H9 (cell line): Measurements from ENCODE around the gene SFI1. TPM values are rescaled to one million over a fixed set of nuclear protein-coding genes. Genes with fewer than 3 reads are reported as not detected.
A peak's percentile ranks its signal among the peaks of the same experiment; 100 is the strongest.

ENCODE experiments used
- DNase-seq: peaks from one replicate; pipeline ENCODE4 v3.0.0-alpha.2; 2017
- H2AFZ ChIP-seq: one replicate; pipeline ENCODE4 v1.6.1; 2013; ENCODE audit warnings: mild to moderate bottlenecking, low read length, control low read depth, moderate library complexity
- H2AK5ac ChIP-seq: 2 replicates; pipeline ENCODE4 v1.6.1; 2013; ENCODE audit warnings: low read length, control low read depth, mixed read lengths; ENCODE audit not compliant: insufficient read length
- H2BK120ac ChIP-seq: one replicate; pipeline ENCODE4 v1.6.1; 2013; ENCODE audit warnings: low read depth, mild to moderate bottlenecking, low read length, control low read depth, inconsistent platforms; ENCODE audit not compliant: poor library complexity, severe bottlenecking
- H2BK12ac ChIP-seq: 2 replicates; pipeline ENCODE4 v1.6.1; 2013; ENCODE audit warnings: low read length, control low read depth, mixed read lengths, low read depth; ENCODE audit not compliant: insufficient read length
- H2BK15ac ChIP-seq: 2 replicates; pipeline ENCODE4 v1.6.1; 2013; ENCODE audit warnings: low read depth, low read length, control low read depth
- H2BK20ac ChIP-seq: one replicate; pipeline ENCODE4 v1.6.1; 2013; ENCODE audit warnings: low read depth, mild to moderate bottlenecking, low read length, control low read depth, inconsistent platforms; ENCODE audit not compliant: poor library complexity, severe bottlenecking
- H2BK5ac ChIP-seq: 2 replicates; pipeline ENCODE4 v1.6.1; 2013; ENCODE audit warnings: low read length, control low read depth, mixed read lengths; ENCODE audit not compliant: insufficient read length
- H3K14ac ChIP-seq: 2 replicates; pipeline ENCODE4 v1.6.1; 2013; ENCODE audit warnings: low read length, control low read depth; ENCODE audit not compliant: insufficient read depth
- H3K18ac ChIP-seq: 2 replicates; pipeline ENCODE4 v1.6.1; 2013; ENCODE audit warnings: low read depth, mild to moderate bottlenecking, mixed read lengths, low read length, control low read depth; ENCODE audit not compliant: insufficient read length
- H3K23ac ChIP-seq: 2 replicates; pipeline ENCODE4 v1.6.1; 2013; ENCODE audit warnings: low read length, control low read depth, mixed read lengths, low read depth; ENCODE audit not compliant: insufficient read length
- H3K23me2 ChIP-seq: 2 replicates; pipeline ENCODE4 v1.6.1; 2013; ENCODE audit warnings: low read depth, mild to moderate bottlenecking, mixed read lengths, low read length, control low read depth; ENCODE audit not compliant: insufficient read length, poor library complexity, severe bottlenecking
- H3K27ac ChIP-seq: 2 replicates; pipeline ENCODE4 v1.5.1; 2013; ENCODE audit warnings: low read length, control low read depth, mixed read lengths, low read depth; ENCODE audit not compliant: insufficient read length
- H3K27me3 ChIP-seq: 2 replicates; pipeline ENCODE4 v1.6.1; 2013; ENCODE audit warnings: low read length, control low read depth, inconsistent platforms; ENCODE audit not compliant: insufficient read depth
- H3K4ac ChIP-seq: 2 replicates; pipeline ENCODE4 v1.6.1; 2013; ENCODE audit warnings: low read depth, mild to moderate bottlenecking, control low read depth, inconsistent platforms, low read length, moderate library complexity
- H3K4me1 ChIP-seq: 2 replicates; pipeline ENCODE4 v1.6.1; 2013; ENCODE audit warnings: low read length, control low read depth, inconsistent platforms; ENCODE audit not compliant: insufficient read depth
- H3K4me2 ChIP-seq: 2 replicates; pipeline ENCODE4 v1.6.1; 2013; ENCODE audit warnings: low read length, control low read depth, mixed read lengths; ENCODE audit not compliant: insufficient read length, insufficient read depth
- H3K56ac ChIP-seq: 2 replicates; pipeline ENCODE4 v1.6.1; 2013; ENCODE audit warnings: low read depth, mild to moderate bottlenecking, mixed read lengths, low read length, control low read depth; ENCODE audit not compliant: insufficient read length
- H3K79me1 ChIP-seq: 2 replicates; pipeline ENCODE4 v1.6.1; 2013; ENCODE audit warnings: low read depth, mild to moderate bottlenecking, moderate library complexity, low read length, control low read depth, inconsistent platforms; ENCODE audit not compliant: insufficient read depth, poor library complexity, severe bottlenecking
- H3K79me2 ChIP-seq: 2 replicates; pipeline ENCODE4 v1.6.1; 2013; ENCODE audit warnings: low read length, control low read depth, inconsistent platforms; ENCODE audit not compliant: insufficient read depth
- H3K9ac ChIP-seq: 2 replicates; pipeline ENCODE4 v1.6.1; 2013; ENCODE audit warnings: low read length, control low read depth, mixed read lengths; ENCODE audit not compliant: insufficient read length; ENCODE audit errors: extremely low read depth
- H3K9me3 ChIP-seq: one replicate; pipeline ENCODE4 v1.6.1; 2013; ENCODE audit warnings: low read depth, low read length, inconsistent platforms; ENCODE audit not compliant: control insufficient read depth
- H3T11ph ChIP-seq: one replicate; pipeline ENCODE4 v1.6.1; 2013; ENCODE audit warnings: mild to moderate bottlenecking, low read length, control low read depth, inconsistent platforms
- H4K20me1 ChIP-seq: one replicate; pipeline ENCODE4 v1.6.1; 2013; ENCODE audit not compliant: control insufficient read depth, insufficient read length, insufficient read depth
- H4K5ac ChIP-seq: 2 replicates; pipeline ENCODE4 v1.6.1; 2013; ENCODE audit warnings: low read depth, mild to moderate bottlenecking, mixed read lengths, low read length, control low read depth; ENCODE audit not compliant: insufficient read length
- H4K8ac ChIP-seq: replicated peaks from 2 replicates; pipeline ENCODE4 v1.6.1; 2013; ENCODE audit warnings: low read length, control low read depth, mixed read lengths, low read depth; ENCODE audit not compliant: insufficient read length
- H4K91ac ChIP-seq: 2 replicates; pipeline ENCODE4 v1.6.1; 2013; ENCODE audit warnings: low read depth, mild to moderate bottlenecking, moderate library complexity, mixed read lengths, low read length, control low read depth; ENCODE audit not compliant: insufficient read length
- H3K27ac Mint-ChIP-seq, 3 experiments: 2 replicates in 2 of 3; 3 replicates in 1 of 3; pipeline ENCODE4 v1.8.0; 2020 to 2021; ENCODE audit warnings: mixed read lengths in 3 of 3, mild to moderate bottlenecking in 1 of 3, moderate library complexity in 1 of 3
- H3K27me3 Mint-ChIP-seq: 2 replicates; pipeline ENCODE4 v1.8.0; 2021; ENCODE audit warnings: low read depth, mild to moderate bottlenecking, moderate library complexity, mixed read lengths
- H3K36me3 Mint-ChIP-seq, 3 experiments: 2 replicates in 2 of 3; 3 replicates in 1 of 3; pipeline ENCODE4 v1.8.0; 2020 to 2021; ENCODE audit warnings: low read depth in 3 of 3, mixed read lengths in 3 of 3; ENCODE audit not compliant: insufficient read depth in 1 of 3
- H3K4me1 Mint-ChIP-seq, 2 experiments: 2 replicates each; pipeline ENCODE4 v1.8.0; 2020; ENCODE audit warnings: mixed read lengths in 2 of 2
- H3K4me3 Mint-ChIP-seq, 2 experiments: 2 replicates in 1 of 2; 3 replicates in 1 of 2; pipeline ENCODE4 v1.8.0; 2020 to 2021; ENCODE audit warnings: mild to moderate bottlenecking in 2 of 2, mixed read lengths in 2 of 2, moderate library complexity in 1 of 2
- H3K9me3 Mint-ChIP-seq, 2 experiments: 2 replicates in 1 of 2; 3 replicates in 1 of 2; pipeline ENCODE4 v1.8.0; 2020; ENCODE audit warnings: mild to moderate bottlenecking in 2 of 2, mixed read lengths in 2 of 2, moderate library complexity in 1 of 2
- WGBS: extraction: QIAGEN DNeasy Blood & Tissue Kit; methylation state at CpG from one replicate; pipeline ENCODE4 v1.1.7; 2013; ENCODE audit warnings: missing lambda C conversion rate, low lambda C conversion rate, mixed read lengths; ENCODE audit not compliant: insufficient read length; ENCODE audit errors: extremely low coverage; 5-methylcytosine and 5-hydroxymethylcytosine counted together
- total RNA-seq: library from RNA; stranded (reverse); gene quantifications from 2 replicates; pipeline ENCODE4 v1.2.1, GENCODE V29; 2021
- TF ChIP-seq, protein P1 (sequence below): fragments of 200-600 bp; sonication (generic); conservative IDR thresholded peaks from 3 replicates; pipeline ENCODE4 v1.8.0; 2021; ENCODE audit warnings: antibody characterized with exemption, mild to moderate bottlenecking

SFI1 gene
- total RNA-seq, 1 experiment from 2014 or later = 26.4 TPM

DNA sequence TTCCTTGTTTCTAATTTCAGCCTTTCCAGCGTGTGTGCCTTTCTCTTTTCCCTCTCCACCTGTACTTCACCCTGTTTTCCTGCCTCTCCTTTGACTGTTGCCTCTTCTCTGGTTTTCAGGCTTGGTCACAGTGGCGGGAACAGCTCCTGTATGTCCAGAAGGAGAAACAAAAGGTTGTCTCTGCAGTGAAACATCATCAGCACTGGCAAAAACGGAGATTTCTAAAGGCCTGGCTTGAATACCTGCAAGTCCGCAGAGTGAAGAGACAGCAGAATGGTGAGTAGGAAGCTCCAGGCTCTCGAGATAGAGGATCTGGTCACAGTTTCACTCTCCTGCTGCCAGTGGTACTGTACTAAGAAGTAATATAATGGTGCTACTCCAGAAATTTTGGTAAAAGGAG, 76.6 kb downstream of the SFI1 start:
- H2BK15ac ChIP-seq = no peak overlapping the region
- WGBS = no CpG with 5 or more reads among the region's 5 CpGs
- H3K4me1 Mint-ChIP-seq = no peaks in the 10 kb centered on the region
- no peak overlapping the region for H3K18ac ChIP-seq
- H3K4ac ChIP-seq = no peak overlapping the region
- no peak overlapping the region for H3K14ac ChIP-seq
- H4K91ac ChIP-seq = no peak overlapping the region
- H4K8ac ChIP-seq = no peak overlapping the region
- H2AK5ac ChIP-seq = no peak overlapping the region
- H3K27ac ChIP-seq = no peak overlapping the region
- no peaks in the 10 kb centered on the region for H4K20me1 ChIP-seq
- H2BK20ac ChIP-seq = no peak overlapping the region
- H3K79me1 ChIP-seq = no peaks in the 10 kb centered on the region
- no peak overlapping the region for H3K56ac ChIP-seq
- no peaks in the 10 kb centered on the region for H3K9me3 ChIP-seq
- no peak overlapping the region for H3K4me2 ChIP-seq
- H3K23ac ChIP-seq = no peak overlapping the region
- no peak overlapping the region for H3K9ac ChIP-seq
- H2BK5ac ChIP-seq = no peak overlapping the region
- H2BK120ac ChIP-seq = no peak overlapping the region
- H3K27me3 ChIP-seq = no peaks in the 10 kb centered on the region
- H4K5ac ChIP-seq = no peak overlapping the region
- DNase-seq = no peak
- TF ChIP-seq, protein P1, sequence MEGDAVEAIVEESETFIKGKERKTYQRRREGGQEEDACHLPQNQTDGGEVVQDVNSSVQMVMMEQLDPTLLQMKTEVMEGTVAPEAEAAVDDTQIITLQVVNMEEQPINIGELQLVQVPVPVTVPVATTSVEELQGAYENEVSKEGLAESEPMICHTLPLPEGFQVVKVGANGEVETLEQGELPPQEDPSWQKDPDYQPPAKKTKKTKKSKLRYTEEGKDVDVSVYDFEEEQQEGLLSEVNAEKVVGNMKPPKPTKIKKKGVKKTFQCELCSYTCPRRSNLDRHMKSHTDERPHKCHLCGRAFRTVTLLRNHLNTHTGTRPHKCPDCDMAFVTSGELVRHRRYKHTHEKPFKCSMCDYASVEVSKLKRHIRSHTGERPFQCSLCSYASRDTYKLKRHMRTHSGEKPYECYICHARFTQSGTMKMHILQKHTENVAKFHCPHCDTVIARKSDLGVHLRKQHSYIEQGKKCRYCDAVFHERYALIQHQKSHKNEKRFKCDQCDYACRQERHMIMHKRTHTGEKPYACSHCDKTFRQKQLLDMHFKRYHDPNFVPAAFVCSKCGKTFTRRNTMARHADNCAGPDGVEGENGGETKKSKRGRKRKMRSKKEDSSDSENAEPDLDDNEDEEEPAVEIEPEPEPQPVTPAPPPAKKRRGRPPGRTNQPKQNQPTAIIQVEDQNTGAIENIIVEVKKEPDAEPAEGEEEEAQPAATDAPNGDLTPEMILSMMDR = no peak
- peaks cover 0 to 11% (median 0%) of the 10 kb centered on the region in 3 experiments; a peak in 3 of 7 replicates for H3K36me3 Mint-ChIP-seq
- no peaks in the 10 kb centered on the region for H3K9me3 Mint-ChIP-seq
- peak overlapping the region in 1 of 3 experiments; percentile 8; a peak in 1 of 7 replicates for H3K27ac Mint-ChIP-seq
- H2AFZ ChIP-seq = no peak overlapping the region
- no peaks in the 10 kb centered on the region for H3K23me2 ChIP-seq
- peaks cover 1% of the 10 kb centered on the region; the same call in 1 of the 2 replicates for H3K27me3 Mint-ChIP-seq
- H3K4me1 ChIP-seq = no peaks in the 10 kb centered on the region
- no peaks in the 10 kb centered on the region for H3K79me2 ChIP-seq
- H3K4me3 Mint-ChIP-seq = no peak overlapping the region
- no peak overlapping the region for H2BK12ac ChIP-seq
- no peak overlapping the region for H3T11ph ChIP-seq
